BE2C (cell line): Measurements from ENCODE around the gene MSANTD3.

ENCODE experiments used
- DNase-seq: peaks from one replicate; pipeline ENCODE4 v3.0.0-alpha.2; 2020
- H3K27me3 ChIP-seq: fragments of 250-450 bp; sonication (Bioruptor Pico); 2 replicates; pipeline ENCODE4 v1.5.1; 2020; ENCODE audit warnings: mild to moderate bottlenecking
- H3K36me3 ChIP-seq: fragments of 250-450 bp; sonication (Bioruptor Pico); 2 replicates; pipeline ENCODE4 v1.5.1; 2020; ENCODE audit warnings: mild to moderate bottlenecking
- H3K4me1 ChIP-seq: fragments of 250-450 bp; sonication (Bioruptor Pico); 2 replicates; pipeline ENCODE4 v1.5.1; 2020
- H3K4me3 ChIP-seq: 2 replicates; pipeline ENCODE4 v1.5.1; 2011; ENCODE audit warnings: low read depth, low read length
- H3K9me3 ChIP-seq: fragments of 250-450 bp; sonication (Bioruptor Pico); 2 replicates; pipeline ENCODE4 v1.5.1; 2020
- TF ChIP-seq, protein P1 (sequence below): IDR thresholded peaks from 2 replicates; pipeline ENCODE4 v1.5.1; 2012; ENCODE audit warnings: mild to moderate bottlenecking, low read depth, low read length

MSANTD3 gene

DNA sequence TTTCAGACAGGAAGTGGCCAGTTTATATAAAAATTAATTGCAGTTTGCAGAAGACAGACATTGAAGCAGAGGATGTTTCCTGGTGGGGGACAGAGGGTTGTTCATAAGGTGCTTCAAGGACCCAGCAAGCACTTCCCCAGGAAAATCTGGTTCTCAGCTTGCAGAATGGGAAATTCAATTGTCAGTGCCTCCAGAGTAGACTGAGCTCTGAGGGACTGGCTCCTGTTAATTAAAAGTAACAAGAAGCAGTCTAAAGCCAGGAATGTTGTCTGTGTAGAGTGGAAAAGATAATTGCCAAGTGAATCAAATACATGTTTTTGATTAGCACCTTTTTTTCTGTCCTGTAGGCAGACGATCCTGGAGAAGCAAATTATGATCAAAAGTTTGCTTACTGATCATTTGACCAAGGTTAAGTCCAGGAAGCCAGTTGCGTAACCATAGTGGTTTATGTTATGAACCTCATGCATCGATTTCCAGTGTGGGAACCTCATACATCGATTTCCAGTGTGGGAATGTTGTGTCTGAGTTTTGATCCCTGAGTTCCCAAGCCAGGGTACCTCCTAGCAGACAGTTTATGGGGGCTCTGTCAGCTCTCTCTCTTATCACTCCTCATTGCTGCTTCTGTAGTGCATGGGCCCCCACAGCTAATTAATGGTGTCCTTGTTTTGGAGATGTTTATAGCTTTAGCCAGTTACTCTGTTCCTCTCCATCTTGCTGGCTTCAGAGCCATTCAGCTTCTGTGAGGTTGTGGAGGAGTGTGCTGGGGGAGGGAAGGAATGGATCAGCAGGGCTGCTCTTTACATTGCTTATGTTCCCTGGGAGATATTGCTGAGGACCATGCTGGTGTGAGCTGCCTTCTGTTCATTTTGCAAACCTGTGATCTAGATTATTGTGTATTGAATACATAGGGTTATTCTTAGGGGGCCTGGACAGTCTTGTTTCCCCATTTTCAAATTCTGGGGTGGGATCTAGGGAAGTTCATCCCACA is 17.1 kb downstream of the MSANTD3 start:
- TF ChIP-seq, protein P1, sequence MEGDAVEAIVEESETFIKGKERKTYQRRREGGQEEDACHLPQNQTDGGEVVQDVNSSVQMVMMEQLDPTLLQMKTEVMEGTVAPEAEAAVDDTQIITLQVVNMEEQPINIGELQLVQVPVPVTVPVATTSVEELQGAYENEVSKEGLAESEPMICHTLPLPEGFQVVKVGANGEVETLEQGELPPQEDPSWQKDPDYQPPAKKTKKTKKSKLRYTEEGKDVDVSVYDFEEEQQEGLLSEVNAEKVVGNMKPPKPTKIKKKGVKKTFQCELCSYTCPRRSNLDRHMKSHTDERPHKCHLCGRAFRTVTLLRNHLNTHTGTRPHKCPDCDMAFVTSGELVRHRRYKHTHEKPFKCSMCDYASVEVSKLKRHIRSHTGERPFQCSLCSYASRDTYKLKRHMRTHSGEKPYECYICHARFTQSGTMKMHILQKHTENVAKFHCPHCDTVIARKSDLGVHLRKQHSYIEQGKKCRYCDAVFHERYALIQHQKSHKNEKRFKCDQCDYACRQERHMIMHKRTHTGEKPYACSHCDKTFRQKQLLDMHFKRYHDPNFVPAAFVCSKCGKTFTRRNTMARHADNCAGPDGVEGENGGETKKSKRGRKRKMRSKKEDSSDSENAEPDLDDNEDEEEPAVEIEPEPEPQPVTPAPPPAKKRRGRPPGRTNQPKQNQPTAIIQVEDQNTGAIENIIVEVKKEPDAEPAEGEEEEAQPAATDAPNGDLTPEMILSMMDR = no peak
- Histone ChIP-seq H3K27me3 (no peaks in the 10 kb centered on the region), H3K9me3 (no peaks in the 10 kb centered on the region), H3K36me3 (peaks cover 21% of the 10 kb centered on the region), H3K4me1 (no peaks in the 10 kb centered on the region), H3K4me3 (no peak overlapping the region)
- DNase-seq = no peak

DNA sequence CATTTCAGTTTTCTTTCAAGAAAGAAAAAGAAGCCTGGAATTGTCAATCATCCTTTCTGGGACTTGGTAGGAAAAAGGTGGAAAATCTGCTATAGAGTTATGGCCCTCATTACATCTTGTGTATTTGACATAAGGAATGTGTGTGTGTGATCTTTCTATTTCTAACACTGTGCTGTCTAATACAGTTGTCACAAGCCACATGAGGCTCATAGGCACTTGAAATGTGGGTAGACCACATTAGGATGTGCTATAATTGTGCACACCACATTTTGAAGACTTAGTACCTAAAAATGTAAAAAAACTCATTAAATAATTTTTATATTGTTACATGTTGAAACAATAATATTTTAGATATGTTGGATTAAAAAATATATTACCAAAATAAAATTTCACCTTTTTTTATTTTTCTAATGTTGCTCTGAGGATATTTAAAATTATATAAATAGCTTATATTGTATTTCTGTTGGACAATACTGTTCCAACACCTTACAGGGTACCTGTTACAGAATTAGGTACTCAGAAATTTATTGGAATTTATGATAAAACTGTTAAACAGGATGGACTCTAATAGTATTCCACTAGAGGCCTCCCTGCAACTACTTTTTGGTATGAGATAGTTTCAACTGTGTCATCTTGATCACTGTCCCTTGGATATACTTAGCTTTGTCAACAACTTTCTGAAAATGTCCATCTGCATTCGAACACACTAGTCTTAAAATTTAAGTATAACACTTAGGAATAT is 18.4 kb downstream of the MSANTD3 start:
- Histone ChIP-seq H3K4me3 (no peak overlapping the region), H3K4me1 (no peaks in the 10 kb centered on the region), H3K27me3 (no peaks in the 10 kb centered on the region), H3K36me3 (peaks cover 21% of the 10 kb centered on the region), H3K9me3 (no peaks in the 10 kb centered on the region)
- TF ChIP-seq, protein P1 = no peak
- no peak for DNase-seq

DNA sequence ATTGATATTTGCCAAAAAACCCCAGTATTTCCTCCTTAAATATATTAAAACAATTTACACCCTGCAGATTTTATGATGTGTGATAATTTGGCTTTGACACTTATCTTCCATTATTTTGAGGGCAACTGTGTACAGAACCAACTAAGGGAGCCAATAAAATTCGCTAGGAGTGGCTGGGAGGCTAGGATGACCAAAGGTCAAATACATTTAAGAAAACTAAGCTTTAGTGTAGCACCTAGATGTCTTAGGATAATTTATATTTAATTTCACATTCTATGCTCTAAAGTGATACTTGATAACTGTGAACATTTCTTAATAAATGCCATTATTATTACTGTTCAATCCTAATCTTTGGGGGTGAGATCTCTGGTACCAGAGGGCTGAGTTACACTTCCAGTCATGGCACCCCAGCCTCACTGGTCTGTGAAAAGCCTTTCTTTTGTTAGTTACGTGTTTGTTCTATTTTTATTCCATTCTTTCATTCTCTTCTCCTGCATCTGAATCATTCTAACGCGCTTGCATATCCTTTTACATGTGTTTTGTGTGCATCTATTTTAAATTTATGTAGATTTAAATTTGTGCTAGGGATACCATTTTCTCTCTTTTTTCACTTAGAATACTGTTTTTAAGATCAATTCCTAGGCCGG is 19.1 kb downstream of the MSANTD3 start:
- TF ChIP-seq, protein P1 = no peak
- H3K36me3 ChIP-seq = peaks cover 21% of the 10 kb centered on the region
- no peak overlapping the region for H3K4me3 ChIP-seq
- H3K27me3 ChIP-seq = no peaks in the 10 kb centered on the region
- no peaks in the 10 kb centered on the region for H3K9me3 ChIP-seq
- no peaks in the 10 kb centered on the region for H3K4me1 ChIP-seq
- no peak for DNase-seq

DNA sequence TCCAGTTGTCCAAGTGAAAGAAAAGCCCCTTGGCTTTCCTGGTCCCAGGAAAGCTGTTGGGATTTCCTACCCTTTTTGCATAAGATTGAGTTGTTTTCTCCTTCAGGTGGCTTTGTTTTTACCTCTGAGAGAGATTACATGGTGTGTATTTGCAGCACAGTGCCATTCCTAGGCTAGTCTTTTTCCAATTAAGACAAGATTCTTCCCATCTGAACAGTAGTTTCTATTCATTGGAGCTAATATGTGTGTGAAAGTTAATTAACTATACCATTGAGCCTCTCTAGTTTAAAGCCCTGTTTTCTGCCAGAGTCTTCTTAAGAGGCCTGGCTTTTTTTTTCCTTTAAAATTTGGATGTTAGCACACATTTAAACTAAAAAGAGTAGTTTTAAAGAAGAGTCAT is 20.1 kb downstream of the MSANTD3 start:
- TF ChIP-seq, protein P1 = no peak
- no peak for DNase-seq
- H3K36me3 ChIP-seq = peaks cover 21% of the 10 kb centered on the region
- no peaks in the 10 kb centered on the region for H3K9me3 ChIP-seq
- no peaks in the 10 kb centered on the region for H3K4me1 ChIP-seq
- no peak overlapping the region for H3K4me3 ChIP-seq
- H3K27me3 ChIP-seq = no peaks in the 10 kb centered on the region

DNA sequence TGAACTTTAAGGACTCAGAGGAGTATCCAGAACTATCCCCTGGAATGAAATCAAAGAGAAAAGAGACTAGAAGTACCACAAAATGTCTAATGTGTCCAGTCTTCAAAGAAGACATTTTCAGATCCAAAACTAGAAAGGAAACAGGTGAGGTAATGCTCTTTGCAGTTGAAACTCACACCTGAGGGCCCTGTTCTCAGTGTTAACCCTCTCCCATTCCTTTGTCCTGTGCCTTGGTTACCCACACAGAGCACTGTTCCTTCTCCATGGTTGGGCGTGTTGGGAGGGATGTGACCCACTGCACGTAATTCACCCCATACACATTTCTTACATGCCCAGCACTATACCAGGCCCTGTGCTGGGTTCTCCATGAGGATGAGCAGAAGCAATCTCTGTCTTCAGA is 21.3 kb downstream of the MSANTD3 start:
- Histone ChIP-seq H3K27me3 (no peaks in the 10 kb centered on the region), H3K36me3 (peaks cover 30% of the 10 kb centered on the region), H3K4me1 (no peaks in the 10 kb centered on the region), H3K9me3 (no peaks in the 10 kb centered on the region), H3K4me3 (no peak overlapping the region)
- no peak for DNase-seq
- TF ChIP-seq, protein P1 = no peak
